GM12878 (cell line): ENCODE results near the gene RPS16. TPM values are rescaled to one million over a fixed set of nuclear protein-coding genes. Genes with fewer than 3 reads are reported as not detected.
A peak's percentile ranks its signal among the peaks of the same experiment; 100 is the strongest.

Source experiments
- ATAC-seq: fragments of 200-7000 bp; cut with Tn5 transposase; 3 replicates; pipeline ENCODE4 v1.9.1; 2020; ENCODE audit warnings: mild to moderate bottlenecking, moderate library complexity
- Bru-seq: library from RNA; stranded (reverse); fragments of 400-500 nt; gene quantifications from one replicate; lab custom pipeline; 2021; lab: Mats Ljungman, UMichigan
- BruChase-seq, 2 experiments: library from RNA; stranded (reverse); fragments of 400-500 nt; gene quantifications; one replicate each; lab custom pipeline; 2021; lab: Mats Ljungman, UMichigan
- BruUV-seq: library from RNA; stranded (reverse); fragments of 400-500 nt; replicated peaks from 2 replicates; lab custom pipeline; 2021; lab: Mats Ljungman, UMichigan
- CTCF ChIA-PET: fragments of 300-600 bp; sonication (Branson Sonifier 250); formaldehyde crosslinking; extraction: SDS; loops from one replicate; lab custom pipeline; 2021; ENCODE audit warnings: inconsistent platforms; lab: Yijun Ruan, JAX
- POLR2A ChIA-PET: fragments of 350-600 bp; formaldehyde crosslinking; extraction: SDS; loops from one replicate; lab custom pipeline; 2021; ENCODE audit warnings: inconsistent platforms; lab: Charles Lee
- RAD21 ChIA-PET: fragments of 300-600 bp; sonication (Branson Sonifier 250); formaldehyde crosslinking; loops from one replicate; lab custom pipeline; 2023; ENCODE audit warnings: antibody characterized with exemption; ENCODE audit not compliant: unreplicated experiment; lab: Charles Lee
- SMC1A ChIA-PET: fragments of 300-600 bp; sonication (Branson Sonifier 250); formaldehyde crosslinking; loops from one replicate; lab custom pipeline; 2023; ENCODE audit not compliant: unreplicated experiment, uncharacterized antibody; lab: Charles Lee
- DNase-seq: peaks from one replicate; pipeline ENCODE4 v3.0.0-alpha.2; 2011; ENCODE audit warnings: low read depth, low spot score
- FAIRE-seq: peaks from 3 replicates; lab custom pipeline; 2011; peaks lifted over from hg19 to GRCh38; lab: Jason Lieb, UNC
- H2AFZ ChIP-seq: 2 replicates; pipeline ENCODE4 v1.6.0; 2011; ENCODE audit warnings: low read depth, low read length, control low read depth; ENCODE audit not compliant: control insufficient read depth
- H3K27ac ChIP-seq: 2 replicates; pipeline ENCODE4 v1.5.1; 2011; ENCODE audit warnings: control low read depth; ENCODE audit not compliant: control insufficient read depth, insufficient read depth
- H3K27me3 ChIP-seq, 2 experiments: replicated peaks in 1 of 2; 2 replicates each; pipeline versions ENCODE4 v1.6.0 to v1.6.1; 2011; ENCODE audit warnings: low read length in 1 of 2; ENCODE audit not compliant: control insufficient read depth in 2 of 2, insufficient read depth in 2 of 2
- H3K36me3 ChIP-seq, 2 experiments: 2 replicates each; pipeline ENCODE4 v1.5.1; 2011; ENCODE audit warnings: low read length in 1 of 2; ENCODE audit not compliant: control insufficient read depth in 2 of 2, insufficient read depth in 2 of 2
- H3K4me1 ChIP-seq: 2 replicates; pipeline ENCODE4 v1.6.1; 2011; ENCODE audit warnings: mild to moderate bottlenecking, low read length, moderate library complexity, mixed read lengths; ENCODE audit not compliant: control insufficient read depth, insufficient read depth
- H3K4me2 ChIP-seq: 2 replicates; pipeline ENCODE4 v1.6.0; 2011; ENCODE audit warnings: control low read depth; ENCODE audit not compliant: control insufficient read depth, insufficient read depth
- H3K4me3 ChIP-seq: fragments of 200-600 bp; sonication (generic); 2 replicates; pipeline ENCODE4 v1.5.1; 2016
- H3K79me2 ChIP-seq: 2 replicates; pipeline ENCODE4 v1.6.0; 2011; ENCODE audit warnings: low read length; ENCODE audit not compliant: control insufficient read depth, insufficient read depth
- H3K9ac ChIP-seq: 2 replicates; pipeline ENCODE4 v1.8.0; 2011; ENCODE audit warnings: low read length, control low read depth, mixed read lengths; ENCODE audit not compliant: control insufficient read depth, insufficient read depth
- H3K9me3 ChIP-seq: replicated peaks from 3 replicates; pipeline ENCODE4 v1.5.1; 2011; ENCODE audit warnings: mild to moderate bottlenecking, low read length; ENCODE audit not compliant: control insufficient read depth, insufficient read depth
- H4K20me1 ChIP-seq: 2 replicates; pipeline ENCODE4 v1.6.0; 2011; ENCODE audit not compliant: control insufficient read depth, insufficient read depth
- EED ChIP-seq: sonication (generic); IDR thresholded peaks from 2 replicates; pipeline ENCODE4 v1.6.1; 2016; ENCODE audit warnings: antibody characterized with exemption, low read depth
- GABPA ChIP-seq: IDR thresholded peaks from 2 replicates; pipeline ENCODE4 v1.6.1; 2014; ENCODE audit warnings: antibody characterized with exemption, low read depth, mild to moderate bottlenecking, inconsistent platforms
- IKZF1 ChIP-seq: fragments of 450-650 bp; conservative IDR thresholded peaks from 2 replicates; pipeline ENCODE4 v1.6.1; 2017; ENCODE audit warnings: antibody characterized with exemption, mild to moderate bottlenecking
- NFIC ChIP-seq: IDR thresholded peaks from 2 replicates; pipeline ENCODE4 v1.6.1; 2012; ENCODE audit warnings: low read depth, mild to moderate bottlenecking, inconsistent platforms, low read length, moderate library complexity
- POLR2AphosphoS2 ChIP-seq: IDR thresholded peaks from 2 replicates; pipeline ENCODE4 v1.6.1; 2011; ENCODE audit warnings: low read depth, mild to moderate bottlenecking, low read length, improper control_type of control experiment, moderate library complexity
- SIN3A ChIP-seq: IDR thresholded peaks from 2 replicates; pipeline ENCODE4 v1.6.1; 2012; ENCODE audit warnings: low read depth, low read length, improper control_type of control experiment
- STAT1 ChIP-seq: fragments of 450-650 bp; conservative IDR thresholded peaks from 2 replicates; pipeline ENCODE4 v1.6.1; 2014; ENCODE audit warnings: antibody characterized with exemption, mild to moderate bottlenecking
- ZBED1 ChIP-seq: IDR thresholded peaks from 2 replicates; pipeline ENCODE4 v1.6.1; 2016; ENCODE audit warnings: borderline replicate concordance
- WGBS: methylation state at CpG from one replicate; pipeline ENCODE4 v1.1.6; 2016; ENCODE audit warnings: low lambda C conversion rate; ENCODE audit not compliant: insufficient replicate concordance, insufficient coverage; ENCODE audit errors: missing lambda C conversion rate; 5-methylcytosine and 5-hydroxymethylcytosine counted together
- in situ Hi-C: fragments of 300-500 bp; cut with MboI; formaldehyde crosslinking; loops from 9 replicates; pipeline ENCODE4 v1.14.3; 2018; ENCODE audit warnings: mixed read lengths
- intact Hi-C: fragments of 100-400 bp; cut with micrococcal nuclease; formaldehyde crosslinking; loops from one replicate; pipeline ENCODE4 v1.14.2; 2022; ENCODE audit not compliant: unreplicated experiment
- long read RNA-seq, 2 experiments: library from polyadenylated mRNA; unstranded; transcript quantifications; one replicate each; pipeline ENCODE4 v2.0.0, GENCODE V29; 2019 to 2020
- polyA minus RNA-seq, 3 experiments: library from RNA; depleted of rRNA, polyadenylated mRNA; stranded (reverse); fragments of >200 nt; gene quantifications; 2 replicates each; pipeline ENCODE4 v1.2.3, GENCODE V29; 2011
- polyA plus RNA-seq, 11 experiments: library from polyadenylated mRNA; depleted of rRNA in 4 of 11; unstranded in 6 of 11; stranded (reverse) in 5 of 11; fragments of >200 nt; fragmentation: Nextera tagmentation in 4 of 11; fragmentation: Illumina TruSeq in 1 of 11; extraction: Ambion mirVana in 4 of 11; extraction: Trizol in 1 of 11; gene quantifications; 1 replicate in 1 of 11; 2 replicates in 10 of 11; pipeline versions ENCODE4 v1.2.1 to v1.2.3, GENCODE V29; 2011 to 2016; ENCODE audit warnings: inconsistent platforms in 2 of 11, missing spikeins in 2 of 11, low read depth in 1 of 11
- total RNA-seq, 4 experiments: library from RNA; depleted of rRNA in 3 of 4; stranded (reverse); fragments of >200 nt in 3 of 4; fragmentation: Illumina TruSeq in 1 of 4; extraction: Trizol in 1 of 4; gene quantifications; 2 replicates each; pipeline versions ENCODE4 v1.2.1 to v1.2.3, GENCODE V29; 2013 to 2021
- TF ChIP-seq, protein P1 (sequence below): IDR thresholded peaks from 2 replicates; pipeline ENCODE4 v1.6.1; 2011; ENCODE audit warnings: low read depth, mild to moderate bottlenecking, low read length, moderate library complexity, borderline replicate concordance; ENCODE audit errors: extremely low read depth
- TF ChIP-seq, protein P2 (sequence below): IDR thresholded peaks from 2 replicates; pipeline ENCODE4 v1.6.1; 2012; ENCODE audit warnings: low read depth, low read length, improper control_type of control experiment
- TF ChIP-seq, protein P3 (sequence below): fragments of 450-650 bp; IDR thresholded peaks from 2 replicates; pipeline ENCODE4 v1.6.1; 2017; ENCODE audit warnings: low read depth, mild to moderate bottlenecking, moderate library complexity

RPS16 gene
- total RNA-seq (2013; cell fraction: nucleolus; rRNA removed), result 10.8 and 16.1 TPM in 2 replicates
- total RNA-seq (2014; rRNA removed) (1,897 and 2,276 TPM in 2 replicates), total RNA-seq (2014; rRNA removed; fragmentation: Illumina TruSeq; extraction: Trizol) (144 and 148 TPM in 2 replicates), total RNA-seq (2021) (3,603 and 3,713 TPM in 2 replicates), polyA plus RNA-seq (2011; rRNA removed) (1,202 and 1,881 TPM in 2 replicates), polyA plus RNA-seq (2014; fragmentation: Illumina TruSeq; extraction: Trizol) (1,250 and 2,410 TPM in 2 replicates), polyA plus RNA-seq (2014; fragmentation: Nextera tagmentation; extraction: Ambion mirVana) (1,000 to 10,000 TPM; 3,810 to 4,177 TPM), polyA plus RNA-seq (2014; rRNA removed) (4,404 and 4,810 TPM in 2 replicates), polyA plus RNA-seq (2016; fragmentation: Nextera tagmentation; extraction: Ambion mirVana) (1,000 to 10,000 TPM; 1,821 to 1,829 TPM), polyA minus RNA-seq (2011; rRNA and poly(A)+ RNA removed) (1,788 and 3,301 TPM in 2 replicates), Bru-seq, nascent RNA (percentile 100 among the genes with signal in this experiment), BruChase-seq, experiment 1, labeled RNA remaining after a 6-hour chase (percentile 100 among the genes with signal in this experiment), BruChase-seq, experiment 2, labeled RNA remaining after a 2-hour chase (percentile 99 among the genes with signal in this experiment)
- polyA plus RNA-seq (2011; ENCODE audit: low read depth), result 5,627 TPM
- polyA plus RNA-seq (2011; cell fraction: cytosol; rRNA removed), result 7,530 and 7,949 TPM in 2 replicates
- polyA plus RNA-seq (2011; cell fraction: nucleus; rRNA removed), result 2,024 and 2,282 TPM in 2 replicates
- polyA plus RNA-seq (2012), result 5,175 and 6,218 TPM in 2 replicates
- 1,375 and 1,377 TPM in 2 replicates for polyA minus RNA-seq (2011; cell fraction: cytosol; rRNA and poly(A)+ RNA removed)
- polyA minus RNA-seq (2011; cell fraction: nucleus; rRNA and poly(A)+ RNA removed), result 333 and 402 TPM in 2 replicates
- long read RNA-seq, experiment 1, transcript RPS16-207 (5 exons, 492 nt), result minor isoform, 13 of 1,132 reads
- long read RNA-seq, experiment 1, transcript RPS16-201 (5 exons, 560 nt), result major isoform, 1,088 of 1,132 reads
- long read RNA-seq, experiment 1, partial matches to known transcripts, result 7 of 1,132 reads
- long read RNA-seq, experiment 1, other reads (novel, unspliced or antisense), result 20 of 1,132 reads
- long read RNA-seq, experiment 2, transcript RPS16-201 (5 exons, 560 nt), result major isoform, 2,278 of 2,356 reads
- long read RNA-seq, experiment 2, transcript RPS16-206 (4 exons, 2,389 nt), result minor isoform, 6 of 2,356 reads
- long read RNA-seq, experiment 2, transcript RPS16-207 (5 exons, 492 nt), result minor isoform, 23 of 2,356 reads
- long read RNA-seq, experiment 2, partial matches to known transcripts, result 23 of 2,356 reads
- long read RNA-seq, experiment 2, other reads (novel, unspliced or antisense), result 20 of 2,356 reads

DNA sequence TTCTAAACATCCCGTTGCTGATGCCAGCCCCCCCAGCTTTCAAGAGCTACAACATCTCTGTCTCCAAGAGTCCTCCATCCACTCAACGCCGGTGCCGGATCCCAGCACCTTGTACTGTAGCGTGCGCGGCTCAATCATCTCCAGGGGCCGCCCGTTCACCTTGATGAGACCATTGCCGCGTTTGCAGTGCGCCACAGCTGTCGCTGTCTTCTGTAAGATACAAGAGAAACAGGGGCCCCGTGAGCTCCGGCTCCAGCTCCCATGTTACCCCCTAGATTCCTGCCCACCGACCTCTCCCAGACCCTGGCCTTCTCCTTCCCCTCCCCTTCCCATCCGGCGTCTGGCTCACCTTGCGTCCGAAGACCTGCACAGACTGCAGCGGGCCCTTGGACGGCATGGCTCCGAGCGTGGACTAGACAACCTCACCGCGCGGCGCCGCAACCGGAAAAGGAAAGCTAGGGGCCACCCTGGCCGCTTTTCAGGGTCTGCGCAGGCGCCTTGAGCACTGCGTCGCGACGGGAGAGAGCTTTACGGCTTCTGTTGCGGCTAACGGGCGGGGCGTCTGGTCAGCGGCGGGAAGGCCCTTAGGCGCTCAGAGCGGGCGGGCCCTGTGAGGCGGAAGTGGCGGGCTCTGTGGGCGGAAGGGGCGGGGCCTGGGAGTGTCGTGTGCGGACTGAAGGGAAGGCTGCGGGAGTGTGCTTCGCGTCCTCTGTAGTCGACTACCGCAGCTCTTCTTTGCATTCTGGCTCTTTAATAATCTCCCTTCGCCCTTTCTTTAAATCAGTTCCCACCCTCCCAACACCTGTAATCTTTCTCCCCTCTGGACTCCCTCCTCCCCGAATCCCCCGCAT, at the start of gene RPS16:
RPS16 (minus strand) TSS at position 451 of the 851 bp plus-strand sequence; CDS start at position 397, 54 bp downstream.
- no TSS peak for BruUV-seq
- in situ Hi-C loops, result no loop called here
- FAIRE-seq, result peak; percentile 91
- TF ChIP-seq STAT1, result 0 out of 2 replicates have a peak, but pooled peaks have one; percentile 55
- TF ChIP-seq NFIC, result no peak
- TF ChIP-seq IKZF1, result peak; percentile 81
- TF ChIP-seq, protein P1, sequence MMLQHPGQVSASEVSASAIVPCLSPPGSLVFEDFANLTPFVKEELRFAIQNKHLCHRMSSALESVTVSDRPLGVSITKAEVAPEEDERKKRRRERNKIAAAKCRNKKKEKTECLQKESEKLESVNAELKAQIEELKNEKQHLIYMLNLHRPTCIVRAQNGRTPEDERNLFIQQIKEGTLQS, result peak; percentile 88; the same call in 1 of the 2 replicates
- TF ChIP-seq, protein P2, sequence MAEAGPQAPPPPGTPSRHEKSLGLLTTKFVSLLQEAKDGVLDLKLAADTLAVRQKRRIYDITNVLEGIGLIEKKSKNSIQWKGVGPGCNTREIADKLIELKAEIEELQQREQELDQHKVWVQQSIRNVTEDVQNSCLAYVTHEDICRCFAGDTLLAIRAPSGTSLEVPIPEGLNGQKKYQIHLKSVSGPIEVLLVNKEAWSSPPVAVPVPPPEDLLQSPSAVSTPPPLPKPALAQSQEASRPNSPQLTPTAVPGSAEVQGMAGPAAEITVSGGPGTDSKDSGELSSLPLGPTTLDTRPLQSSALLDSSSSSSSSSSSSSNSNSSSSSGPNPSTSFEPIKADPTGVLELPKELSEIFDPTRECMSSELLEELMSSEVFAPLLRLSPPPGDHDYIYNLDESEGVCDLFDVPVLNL, result peak; percentile 79
- peak; percentile 96 for TF ChIP-seq POLR2AphosphoS2
- peak; percentile 87; the same call in 1 of the 2 replicates for TF ChIP-seq GABPA
- TF ChIP-seq, protein P3, sequence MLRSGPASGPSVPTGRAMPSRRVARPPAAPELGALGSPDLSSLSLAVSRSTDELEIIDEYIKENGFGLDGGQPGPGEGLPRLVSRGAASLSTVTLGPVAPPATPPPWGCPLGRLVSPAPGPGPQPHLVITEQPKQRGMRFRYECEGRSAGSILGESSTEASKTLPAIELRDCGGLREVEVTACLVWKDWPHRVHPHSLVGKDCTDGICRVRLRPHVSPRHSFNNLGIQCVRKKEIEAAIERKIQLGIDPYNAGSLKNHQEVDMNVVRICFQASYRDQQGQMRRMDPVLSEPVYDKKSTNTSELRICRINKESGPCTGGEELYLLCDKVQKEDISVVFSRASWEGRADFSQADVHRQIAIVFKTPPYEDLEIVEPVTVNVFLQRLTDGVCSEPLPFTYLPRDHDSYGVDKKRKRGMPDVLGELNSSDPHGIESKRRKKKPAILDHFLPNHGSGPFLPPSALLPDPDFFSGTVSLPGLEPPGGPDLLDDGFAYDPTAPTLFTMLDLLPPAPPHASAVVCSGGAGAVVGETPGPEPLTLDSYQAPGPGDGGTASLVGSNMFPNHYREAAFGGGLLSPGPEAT, result peak; percentile 34; the same call in 1 of the 2 replicates
- peak; percentile 91 for TF ChIP-seq SIN3A
- no peak for TF ChIP-seq EED
- peak; percentile 74; the same call in 1 of the 2 replicates for TF ChIP-seq ZBED1

More for the DNA sequence above, at the start of gene RPS16:
- peaks cover 36% of the 10 kb centered on the region for H3K79me2 ChIP-seq
- H3K4me1 ChIP-seq, result peaks cover 37% of the 10 kb centered on the region
- H4K20me1 ChIP-seq, result no peaks in the 10 kb centered on the region; the same call in 1 of the 2 replicates
- no peaks in the 10 kb centered on the region for H3K27me3 ChIP-seq
- peak within 1 kb of the TSS; percentile 91 for H3K27ac ChIP-seq
- ChIA-PET RAD21 (interaction anchor here (0.6 to 1.6 kb wide), 14 partner anchors 9 to 535 kb away, joined by 3 to 12 read pairs (median 4); partner anchors contain the start of genes EID2B, MED29, PAF1 and PLEKHG2), POLR2A (interaction anchor here (0.6 to 1.9 kb wide), 20 partner anchors 9 to 570 kb away, joined by 3 to 40 read pairs (median 4); partner anchors contain the start of genes MED29, PAF1, PLEKHG2 and SAMD4B), SMC1A (interaction anchor here (0.6 to 1.7 kb wide), 13 partner anchors 22 to 1029 kb away, joined by 3 to 9 read pairs (median 4); partner anchors contain the start of genes DYRK1B, EID2B, MED29 and PAF1), CTCF (interaction anchor here (0.6 to 1.7 kb wide), 18 partner anchors 8 to 357 kb away, joined by 3 to 15 read pairs (median 4); partner anchors contain the start of genes EID2B, PLEKHG2 and SUPT5H)
- peak; percentile 88 for ATAC-seq
- WGBS, result under 1% methylated on average over 60 of the region's 61 CpGs
- peak within 1 kb of the TSS; percentile 97 for H3K9ac ChIP-seq
- H3K4me2 ChIP-seq, result peak within 1 kb of the TSS; percentile 87
- intact Hi-C loops, result loop anchor here (1.0 kb wide), 1 partner anchor 23 kb away; the partner anchor contains the start of gene PLEKHG2
- peak within 1 kb of the TSS; percentile 97 for H3K4me3 ChIP-seq
- DNase-seq, result peak; percentile 88
- H3K9me3 ChIP-seq, result no peaks in the 10 kb centered on the region
- H3K36me3 ChIP-seq, result peaks cover 10 to 15% of the 10 kb centered on the region in 2 experiments
- H2AFZ ChIP-seq, result peak within 1 kb of the TSS; percentile 65
